Measurements from ENCODE around the gene KLC4.

DNA sequence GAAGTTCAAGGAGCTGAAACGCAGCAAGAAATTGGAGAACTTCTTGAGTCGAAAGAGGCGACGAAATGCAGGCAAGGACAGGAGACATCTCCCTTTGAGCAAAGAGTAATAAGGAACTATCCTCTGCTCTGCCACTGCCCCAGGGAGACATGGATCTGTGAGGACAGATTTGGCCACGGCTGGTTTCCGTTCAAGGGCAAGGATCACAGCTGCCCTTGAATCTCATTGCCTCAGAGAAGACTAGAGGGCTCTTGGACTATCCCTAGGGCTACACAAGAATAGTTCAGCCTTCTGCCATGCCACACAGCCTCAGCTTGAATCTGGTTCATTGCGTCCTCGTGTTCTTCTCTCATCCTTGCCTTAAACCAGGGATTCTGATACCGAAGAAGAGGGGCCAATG is 30.3 kb upstream of the KLC4 start:
- TF ChIP-seq, protein P1, sequence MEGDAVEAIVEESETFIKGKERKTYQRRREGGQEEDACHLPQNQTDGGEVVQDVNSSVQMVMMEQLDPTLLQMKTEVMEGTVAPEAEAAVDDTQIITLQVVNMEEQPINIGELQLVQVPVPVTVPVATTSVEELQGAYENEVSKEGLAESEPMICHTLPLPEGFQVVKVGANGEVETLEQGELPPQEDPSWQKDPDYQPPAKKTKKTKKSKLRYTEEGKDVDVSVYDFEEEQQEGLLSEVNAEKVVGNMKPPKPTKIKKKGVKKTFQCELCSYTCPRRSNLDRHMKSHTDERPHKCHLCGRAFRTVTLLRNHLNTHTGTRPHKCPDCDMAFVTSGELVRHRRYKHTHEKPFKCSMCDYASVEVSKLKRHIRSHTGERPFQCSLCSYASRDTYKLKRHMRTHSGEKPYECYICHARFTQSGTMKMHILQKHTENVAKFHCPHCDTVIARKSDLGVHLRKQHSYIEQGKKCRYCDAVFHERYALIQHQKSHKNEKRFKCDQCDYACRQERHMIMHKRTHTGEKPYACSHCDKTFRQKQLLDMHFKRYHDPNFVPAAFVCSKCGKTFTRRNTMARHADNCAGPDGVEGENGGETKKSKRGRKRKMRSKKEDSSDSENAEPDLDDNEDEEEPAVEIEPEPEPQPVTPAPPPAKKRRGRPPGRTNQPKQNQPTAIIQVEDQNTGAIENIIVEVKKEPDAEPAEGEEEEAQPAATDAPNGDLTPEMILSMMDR (IDR thresholded peaks at IDR 0.05; ENCODE audit: low read depth, low read length), result no peak
- no peak for TF ChIP-seq EZH2phosphoT487 (IDR thresholded peaks at IDR 0.05; ENCODE audit: low read depth)

All from OCI-LY3 (cell line).